Measurements from ENCODE around the gene PDE4B. TPM values are rescaled to one million over a fixed set of nuclear protein-coding genes. Genes with fewer than 3 reads are reported as not detected.
A peak's percentile ranks its signal among the peaks of the same experiment; 100 is the strongest.

PDE4B gene
- total and polyA plus RNA-seq, 9 donors = 1.7 to 8.2 (median 5.1) TPM

DNA sequence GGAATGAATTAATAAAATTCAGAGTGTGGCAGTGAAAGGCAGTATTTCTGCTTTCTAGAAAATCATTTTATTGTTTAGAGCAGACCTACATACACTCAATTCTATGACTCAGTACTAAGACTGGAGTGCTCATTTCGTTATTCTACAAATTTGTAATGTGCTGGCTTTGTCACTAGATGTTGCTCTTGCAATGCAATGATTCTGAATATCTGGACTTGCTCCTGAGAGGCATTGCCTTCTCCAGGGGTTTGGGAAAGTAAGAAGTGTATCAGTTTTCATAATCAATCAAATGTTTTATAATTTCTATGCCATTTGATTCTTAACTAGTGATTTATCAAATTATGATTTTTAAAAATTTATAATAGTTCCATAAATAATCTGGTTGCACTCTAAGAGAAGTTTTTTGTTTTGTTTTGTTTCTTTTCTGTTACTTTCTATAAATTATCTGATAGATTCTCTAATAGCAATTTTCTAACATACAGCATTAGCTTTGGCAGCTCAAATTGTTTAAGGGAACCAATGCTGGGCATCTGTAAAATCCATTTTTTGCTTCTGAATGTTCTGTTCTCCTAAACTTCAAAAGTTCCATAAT is 460.7 kb downstream of the PDE4B start:
- TF ChIP-seq, protein P1, sequence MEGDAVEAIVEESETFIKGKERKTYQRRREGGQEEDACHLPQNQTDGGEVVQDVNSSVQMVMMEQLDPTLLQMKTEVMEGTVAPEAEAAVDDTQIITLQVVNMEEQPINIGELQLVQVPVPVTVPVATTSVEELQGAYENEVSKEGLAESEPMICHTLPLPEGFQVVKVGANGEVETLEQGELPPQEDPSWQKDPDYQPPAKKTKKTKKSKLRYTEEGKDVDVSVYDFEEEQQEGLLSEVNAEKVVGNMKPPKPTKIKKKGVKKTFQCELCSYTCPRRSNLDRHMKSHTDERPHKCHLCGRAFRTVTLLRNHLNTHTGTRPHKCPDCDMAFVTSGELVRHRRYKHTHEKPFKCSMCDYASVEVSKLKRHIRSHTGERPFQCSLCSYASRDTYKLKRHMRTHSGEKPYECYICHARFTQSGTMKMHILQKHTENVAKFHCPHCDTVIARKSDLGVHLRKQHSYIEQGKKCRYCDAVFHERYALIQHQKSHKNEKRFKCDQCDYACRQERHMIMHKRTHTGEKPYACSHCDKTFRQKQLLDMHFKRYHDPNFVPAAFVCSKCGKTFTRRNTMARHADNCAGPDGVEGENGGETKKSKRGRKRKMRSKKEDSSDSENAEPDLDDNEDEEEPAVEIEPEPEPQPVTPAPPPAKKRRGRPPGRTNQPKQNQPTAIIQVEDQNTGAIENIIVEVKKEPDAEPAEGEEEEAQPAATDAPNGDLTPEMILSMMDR (IDR thresholded peaks at IDR 0.05) = peak; percentile 22 to 84 (median 71)
- TF ChIP-seq EP300 (IDR thresholded peaks at IDR 0.05) = no peak
- TF ChIP-seq POLR2A (IDR thresholded peaks at IDR 0.05) = no peak
- no peak for DNase-seq
- intact Hi-C loops (cut with DNase I) = loop anchor here (5.0 kb wide), 1 partner anchor 194 kb away; no protein-coding TSS in a partner anchor
- no peaks in the 10 kb centered on the region for H3K4me1 ChIP-seq (ENCODE audit: insufficient read depth)
- 0 to 2% (median 0%) methylated on average over 1 of the region's 1 CpG for WGBS, 3 donors
- H3K27me3 ChIP-seq = no peaks in the 10 kb centered on the region
- H3K4me3 ChIP-seq = no peak overlapping the region
- H3K9me3 ChIP-seq = no peaks in the 10 kb centered on the region
- no peak overlapping the region for H3K27ac ChIP-seq
- H3K36me3 ChIP-seq = no peaks in the 10 kb centered on the region

DNA sequence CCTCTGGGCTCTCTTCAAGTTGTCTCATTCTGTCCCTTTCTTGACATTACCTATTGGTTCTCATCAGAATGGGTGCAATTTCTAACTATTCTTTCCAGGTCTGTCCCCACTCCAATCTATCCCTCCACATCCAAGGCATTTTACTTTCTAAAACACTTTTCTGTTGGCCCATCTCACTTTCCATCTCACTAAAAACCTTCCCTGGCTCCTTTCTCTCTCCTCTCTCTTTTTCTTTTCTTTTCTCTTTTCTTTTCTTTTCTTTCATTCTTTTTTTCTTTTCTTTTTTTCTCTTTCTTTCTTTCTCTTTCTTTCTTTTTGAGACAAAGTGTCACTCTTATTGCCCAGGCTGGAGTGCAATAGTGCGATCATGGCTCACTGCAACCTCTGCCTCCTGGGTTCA is 462.1 kb downstream of the PDE4B start:
- Histone ChIP-seq H3K4me1 (ENCODE audit: insufficient read depth) (no peaks in the 10 kb centered on the region), H3K36me3 (no peaks in the 10 kb centered on the region), H3K4me3 (no peak overlapping the region), H3K9me3 (no peaks in the 10 kb centered on the region), H3K27ac (no peak overlapping the region), H3K27me3 (no peaks in the 10 kb centered on the region)
- 96 to 100% (median 96%) methylated on average over 1 of the region's 1 CpG for WGBS, 3 donors
- TF ChIP-seq POLR2A (IDR thresholded peaks at IDR 0.05) (no peak), EP300 (IDR thresholded peaks at IDR 0.05) (no peak)
- TF ChIP-seq, protein P1 (IDR thresholded peaks at IDR 0.05) = no peak
- DNase-seq = no peak
- intact Hi-C loops (cut with DNase I) = loop anchor here (5.0 kb wide), 1 partner anchor 193 kb away; no protein-coding TSS in a partner anchor

DNA sequence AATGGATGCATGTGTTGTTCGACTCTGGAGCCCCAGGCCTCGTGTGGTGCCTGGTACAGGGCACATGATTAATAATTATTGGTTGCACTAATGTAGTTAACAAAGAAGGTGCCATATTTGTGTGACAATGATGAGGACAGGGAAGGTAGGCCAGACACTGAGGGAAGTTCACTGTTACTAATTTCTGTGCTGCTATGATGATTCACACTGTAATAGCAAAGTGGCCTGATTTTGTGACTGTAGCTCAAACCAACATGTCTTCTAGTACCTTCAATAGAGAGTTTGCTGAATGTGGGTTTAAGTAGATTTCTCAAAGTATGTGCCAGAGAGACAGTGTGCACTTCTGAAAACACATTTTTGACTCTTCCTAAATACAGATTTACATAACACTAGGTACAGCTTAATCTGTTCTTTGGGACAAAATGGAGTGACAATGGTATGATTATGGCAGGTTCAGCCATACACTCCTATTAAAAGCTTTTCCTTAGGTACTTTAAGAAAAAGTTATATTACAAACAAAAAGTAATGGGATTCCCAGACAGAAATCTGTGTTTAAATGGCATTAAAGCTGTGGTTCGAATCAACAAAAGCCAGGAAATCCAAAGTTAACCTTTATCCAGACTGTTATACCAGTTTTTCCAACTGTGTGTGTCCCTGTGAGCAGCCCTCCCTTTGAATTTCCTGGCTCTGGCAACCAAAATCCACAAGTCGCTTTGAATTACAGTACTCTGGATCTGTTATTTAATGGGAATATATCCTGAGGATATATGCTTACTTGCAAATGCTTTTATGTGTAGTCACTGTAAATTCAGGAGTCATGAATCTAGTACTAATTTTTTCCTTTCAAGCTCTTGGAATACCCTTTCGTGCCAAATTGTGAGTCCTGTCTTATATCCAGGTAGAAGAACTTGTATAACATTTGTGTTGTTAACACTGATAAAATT is 464.2 kb downstream of the PDE4B start:
- no peaks in the 10 kb centered on the region for H3K27me3 ChIP-seq
- no peak overlapping the region for H3K27ac ChIP-seq
- 75 to 94% (median 82%) methylated on average over 5 of the region's 5 CpGs for WGBS, 3 donors
- no peaks in the 10 kb centered on the region for H3K4me1 ChIP-seq (ENCODE audit: insufficient read depth)
- no peak for DNase-seq
- TF ChIP-seq POLR2A (IDR thresholded peaks at IDR 0.05) (no peak), EP300 (IDR thresholded peaks at IDR 0.05) (no peak)
- TF ChIP-seq, protein P1 (IDR thresholded peaks at IDR 0.05) = no peak
- intact Hi-C loops (cut with DNase I) = no loop called here
- no peaks in the 10 kb centered on the region for H3K36me3 ChIP-seq
- no peak overlapping the region for H3K4me3 ChIP-seq
- no peaks in the 10 kb centered on the region for H3K9me3 ChIP-seq

DNA sequence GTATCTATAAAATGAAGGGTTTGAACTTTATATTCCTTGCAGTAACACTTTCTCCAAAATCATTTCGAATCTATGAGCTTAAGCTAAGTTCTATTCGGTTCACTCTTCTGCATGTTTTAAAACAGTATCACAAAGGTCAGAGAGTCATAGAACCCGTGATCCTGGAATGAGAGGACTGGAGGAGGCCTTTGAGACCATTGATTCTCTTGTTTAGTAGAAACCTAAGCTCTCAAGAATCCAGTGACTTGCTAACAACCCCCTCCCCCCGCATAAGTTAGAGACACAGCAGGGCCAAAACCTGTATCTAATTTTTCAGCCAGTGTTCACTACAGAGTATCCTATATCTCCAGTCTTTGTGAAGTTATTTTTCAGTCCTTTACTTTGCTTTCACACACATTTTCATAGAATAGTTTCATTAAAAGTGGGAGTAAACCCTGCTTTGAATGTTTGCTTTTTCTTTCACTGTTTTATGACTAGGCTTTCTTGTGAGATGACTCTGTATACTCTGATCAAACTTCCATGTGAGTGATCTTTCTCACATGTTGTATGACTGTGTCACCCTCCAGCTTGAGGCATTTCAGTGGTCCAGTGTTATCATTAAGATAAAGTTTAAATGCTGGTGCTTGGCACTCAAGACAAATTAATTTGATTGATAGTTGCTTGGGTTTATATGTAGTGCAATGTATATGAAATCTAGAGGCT is 465.9 kb downstream of the PDE4B start:
- TF ChIP-seq EP300 (IDR thresholded peaks at IDR 0.05) (no peak), POLR2A (IDR thresholded peaks at IDR 0.05) (no peak)
- TF ChIP-seq, protein P1 (IDR thresholded peaks at IDR 0.05) = no peak
- 71 to 74% (median 73%) methylated on average over 4 of the region's 4 CpGs for WGBS, 3 donors

More for the DNA sequence above, 465.9 kb downstream of the PDE4B start:
- no peak for DNase-seq
- Histone ChIP-seq H3K9me3 (no peaks in the 10 kb centered on the region), H3K27me3 (no peaks in the 10 kb centered on the region), H3K36me3 (no peaks in the 10 kb centered on the region), H3K27ac (no peak overlapping the region), H3K4me3 (no peak overlapping the region), H3K4me1 (ENCODE audit: insufficient read depth) (no peaks in the 10 kb centered on the region)
- intact Hi-C loops (cut with DNase I) = no loop called here
